GM18498 (cell line): ENCODE results near the gene POU2F3.
A peak's percentile ranks its signal among the peaks of the same experiment; 100 is the strongest.

Source experiments
- ATAC-seq: cut with Tn5 transposase; IDR thresholded peaks from one replicate; pipeline ENCODE4 v1.9.1; 2021; ENCODE audit warnings: mild to moderate bottlenecking, moderate library complexity; ENCODE audit not compliant: unreplicated experiment

The POU2F3 gene

GRCh38 chr11:120310870-120311269 lies 70.9 kb downstream of the POU2F3 start:
- no peak for ATAC-seq

GRCh38 chr11:120314861-120315260 lies 74.9 kb downstream of the POU2F3 start:
- ATAC-seq = no peak

GRCh38 chr11:120316880-120317688 lies 77.1 kb downstream of the POU2F3 start:
- no peak for ATAC-seq

- ATAC-seq = no peak
These were observed 77.9 kb downstream of the POU2F3 start for GRCh38 chr11:120317689-120318480.

GRCh38 chr11:120318906-120319305 lies 79.0 kb downstream of the POU2F3 start:
- no peak for ATAC-seq

- ATAC-seq = peak; percentile 68
These were observed 85.2 kb downstream of the POU2F3 start, which contains the start of gene TLCD5 for GRCh38 chr11:120324932-120325810. TSS of gene TLCD5 (plus strand) at chr11:120325299. CDS start at chr11:120327442, 2,143 bp downstream.

- no peak for ATAC-seq
These were observed 86.3 kb downstream of the POU2F3 start for GRCh38 chr11:120326228-120326627.

- ATAC-seq = no peak
These were observed 86.9 kb downstream of the POU2F3 start for GRCh38 chr11:120326845-120327281.

GRCh38 chr11:120327311-120327710 lies 87.4 kb downstream of the POU2F3 start:
- ATAC-seq = no peak

- ATAC-seq = no peak
These were observed 89.6 kb downstream of the POU2F3 start for GRCh38 chr11:120329556-120329955.

- ATAC-seq = no peak
These were observed 90.1 kb downstream of the POU2F3 start for GRCh38 chr11:120330045-120330444.

GRCh38 chr11:120331301-120331996 lies 91.5 kb downstream of the POU2F3 start:
- no peak for ATAC-seq

- ATAC-seq = no peak
These were observed 93.1 kb downstream of the POU2F3 start for GRCh38 chr11:120332822-120333716.

GRCh38 chr11:120333801-120334200 lies 93.9 kb downstream of the POU2F3 start:
- no peak for ATAC-seq

- ATAC-seq = no peak
These were observed 94.4 kb downstream of the POU2F3 start for GRCh38 chr11:120334332-120334731.

GRCh38 chr11:120334894-120335462 lies 95.0 kb downstream of the POU2F3 start:
- no peak for ATAC-seq

GRCh38 chr11:120335556-120335907 lies 95.6 kb downstream of the POU2F3 start:
- ATAC-seq = peak; percentile 26

GRCh38 chr11:120335908-120336640 lies 96.1 kb downstream of the POU2F3 start, which contains the start of gene ARHGEF12:
TSS of gene ARHGEF12 (plus strand) at chr11:120336413. CDS start at chr11:120337244, 831 bp downstream.
- peak; percentile 70 for ATAC-seq
